Muscle of back (tissue), 11 donors: ENCODE data around the gene HTR6. TPM values are rescaled to one million over a fixed set of nuclear protein-coding genes. Genes with fewer than 3 reads are reported as not detected.

Experiments used
- DNase-seq, 3 donors: peaks; one replicate each; pipeline versions ENCODE4 v3.0.0 to v3.0.0-alpha.2; 2013
- polyA plus RNA-seq, 10 donors: library from polyadenylated mRNA; unstranded; fragments of 120-200 nt; gene quantifications; one replicate each; pipeline ENCODE4 v1.2.1, GENCODE V29; 2013; ENCODE audit not compliant: insufficient read length in 10 of 10

The HTR6 gene
- polyA plus RNA-seq, 10 donors = not detected

DNA sequence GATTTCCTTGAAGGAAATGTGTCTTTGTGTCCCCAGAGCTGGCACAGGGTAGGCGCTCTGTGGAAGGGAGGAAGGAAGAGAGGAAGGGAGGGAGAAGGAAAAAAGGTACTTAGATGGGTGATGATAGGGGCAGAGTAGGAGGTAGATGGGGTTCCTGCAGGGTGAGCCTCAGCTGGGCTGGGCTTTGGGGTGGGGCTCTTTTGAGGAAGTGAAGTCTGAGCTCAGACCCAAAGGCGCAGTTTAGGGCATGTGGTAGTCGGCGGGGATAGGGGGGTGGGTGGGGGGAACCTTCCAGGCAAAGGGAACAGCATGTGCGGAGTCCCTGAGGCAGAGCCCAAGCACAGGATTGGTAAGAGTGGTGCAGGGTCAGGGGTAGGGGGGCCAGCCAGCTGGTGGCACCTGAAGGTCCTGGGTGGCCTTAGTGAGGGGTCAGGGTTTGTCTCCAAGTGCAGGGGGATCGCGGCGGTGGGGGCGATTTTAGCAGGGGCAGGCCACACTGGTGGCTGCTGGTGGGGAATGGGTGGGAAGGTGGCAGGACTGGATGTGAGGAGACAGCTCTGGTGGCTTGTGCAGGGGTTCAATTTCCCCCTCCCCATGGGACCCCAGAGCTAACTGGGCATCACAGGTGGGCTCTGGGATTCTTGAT, 8.4 kb upstream of the HTR6 start:
- no peak for DNase-seq

DNA sequence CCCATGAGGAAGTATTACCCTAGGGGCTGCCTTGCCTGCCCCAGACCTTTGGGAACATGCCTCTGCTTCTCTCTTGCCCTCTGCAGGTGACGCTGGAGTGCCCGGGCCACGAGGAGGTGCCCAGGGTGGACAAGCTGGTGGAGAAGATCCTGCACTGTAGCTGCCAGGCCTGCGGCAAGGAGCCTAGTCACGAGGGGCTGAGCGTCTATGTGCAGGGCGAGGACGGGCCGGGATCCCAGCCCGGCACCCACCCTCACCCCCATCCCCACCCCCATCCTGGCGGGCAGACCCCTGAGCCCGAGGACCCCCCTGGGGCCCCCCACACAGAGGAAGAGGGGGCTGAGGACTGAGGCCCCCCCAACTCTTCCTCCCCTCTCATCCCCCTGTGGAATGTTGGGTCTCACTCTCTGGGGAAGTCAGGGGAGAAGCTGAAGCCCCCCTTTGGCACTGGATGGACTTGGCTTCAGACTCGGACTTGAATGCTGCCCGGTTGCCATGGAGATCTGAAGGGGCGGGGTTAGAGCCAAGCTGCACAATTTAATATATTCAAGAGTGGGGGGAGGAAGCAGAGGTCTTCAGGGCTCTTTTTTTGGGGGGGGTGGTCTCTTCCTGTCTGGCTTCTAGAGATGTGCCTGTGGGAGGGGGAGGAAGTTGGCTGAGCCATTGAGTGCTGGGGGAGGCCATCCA, 7.8 kb upstream of the HTR6 start:
- no peak for DNase-seq

DNA sequence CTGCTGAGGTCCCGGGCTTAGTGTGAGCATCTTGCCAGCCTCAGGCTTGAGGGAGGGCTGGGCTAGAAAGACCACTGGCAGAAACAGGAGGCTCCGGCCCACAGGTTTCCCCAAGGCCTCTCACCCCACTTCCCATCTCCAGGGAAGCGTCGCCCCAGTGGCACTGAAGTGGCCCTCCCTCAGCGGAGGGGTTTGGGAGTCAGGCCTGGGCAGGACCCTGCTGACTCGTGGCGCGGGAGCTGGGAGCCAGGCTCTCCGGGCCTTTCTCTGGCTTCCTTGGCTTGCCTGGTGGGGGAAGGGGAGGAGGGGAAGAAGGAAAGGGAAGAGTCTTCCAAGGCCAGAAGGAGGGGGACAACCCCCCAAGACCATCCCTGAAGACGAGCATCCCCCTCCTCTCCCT, 7.2 kb upstream of the HTR6 start:
- DNase-seq = no peak

DNA sequence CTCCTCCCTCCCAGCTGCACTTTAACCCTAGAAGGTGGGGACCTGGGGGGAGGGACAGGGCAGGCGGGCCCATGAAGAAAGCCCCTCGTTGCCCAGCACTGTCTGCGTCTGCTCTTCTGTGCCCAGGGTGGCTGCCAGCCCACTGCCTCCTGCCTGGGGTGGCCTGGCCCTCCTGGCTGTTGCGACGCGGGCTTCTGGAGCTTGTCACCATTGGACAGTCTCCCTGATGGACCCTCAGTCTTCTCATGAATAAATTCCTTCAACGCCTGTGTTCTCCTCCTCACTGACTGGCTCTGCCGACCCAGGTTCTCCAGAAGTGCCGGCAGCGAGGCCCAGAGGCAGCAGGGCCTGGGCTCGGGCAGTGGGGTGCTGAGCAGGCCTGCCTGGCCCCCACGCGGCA, 6.5 kb upstream of the HTR6 start:
- DNase-seq = no peak

DNA sequence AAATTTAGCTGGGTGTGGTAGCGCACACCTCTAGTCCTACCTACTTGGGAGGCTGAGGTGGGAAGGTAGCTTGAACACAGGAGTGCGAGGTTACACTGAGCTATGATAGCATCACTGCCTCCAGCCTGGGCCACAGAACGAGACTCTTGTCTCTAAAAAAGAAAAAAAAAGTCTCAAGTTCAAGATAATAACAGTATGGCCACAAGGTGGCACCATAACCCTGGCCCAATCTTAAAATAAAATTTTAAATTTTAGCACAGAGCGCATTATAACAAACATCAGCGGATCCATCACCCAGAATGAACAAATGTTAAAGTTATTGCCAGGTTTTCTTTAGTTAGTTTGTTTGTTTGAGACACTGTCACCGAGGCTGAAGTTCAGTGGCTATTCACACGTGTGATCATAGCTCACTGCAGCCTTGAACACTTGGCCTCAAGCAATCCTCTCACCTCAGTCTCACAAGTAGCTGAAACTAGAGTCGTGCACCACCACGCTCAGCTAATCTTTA, 2.9 kb upstream of the HTR6 start:
- peak in 2 of 3 donors; percentile 63 to 74 for DNase-seq

DNA sequence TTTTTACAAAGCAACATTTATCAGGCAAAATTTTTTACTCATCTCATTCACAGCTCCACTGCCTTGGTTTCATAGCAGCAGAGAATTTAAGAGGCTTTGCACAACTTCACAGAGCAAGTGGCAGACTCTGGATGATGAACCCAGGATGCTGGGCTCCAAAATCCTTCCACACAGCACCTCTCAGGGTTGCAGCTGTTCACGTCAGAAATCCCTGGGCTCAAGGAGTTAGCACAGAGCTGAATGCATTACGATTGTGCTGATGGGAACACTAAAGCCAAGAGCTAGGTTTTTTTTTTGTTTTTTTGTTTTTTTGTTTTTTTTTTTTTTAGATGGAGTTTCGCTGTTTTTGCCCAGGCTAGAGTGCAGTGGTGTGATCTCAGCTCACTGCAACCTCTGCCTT, 2.4 kb upstream of the HTR6 start:
- DNase-seq = no peak

DNA sequence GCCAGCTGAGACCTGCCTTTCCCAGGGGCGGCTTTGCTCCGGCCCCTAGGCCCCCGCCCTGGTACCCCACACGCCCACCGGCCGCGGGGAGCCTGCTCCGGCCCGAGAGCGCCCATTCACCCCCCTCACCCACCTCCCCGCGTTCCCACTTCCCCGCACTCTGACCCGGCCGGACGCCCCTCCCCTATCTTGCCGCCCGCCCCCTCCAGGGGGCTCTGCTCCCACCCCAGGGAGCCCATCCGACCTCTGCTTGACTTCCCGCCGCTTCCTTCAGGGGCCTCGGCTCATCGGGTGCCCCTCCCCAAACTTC, 466 bp downstream of the HTR6 start:
- no peak for DNase-seq

DNA sequence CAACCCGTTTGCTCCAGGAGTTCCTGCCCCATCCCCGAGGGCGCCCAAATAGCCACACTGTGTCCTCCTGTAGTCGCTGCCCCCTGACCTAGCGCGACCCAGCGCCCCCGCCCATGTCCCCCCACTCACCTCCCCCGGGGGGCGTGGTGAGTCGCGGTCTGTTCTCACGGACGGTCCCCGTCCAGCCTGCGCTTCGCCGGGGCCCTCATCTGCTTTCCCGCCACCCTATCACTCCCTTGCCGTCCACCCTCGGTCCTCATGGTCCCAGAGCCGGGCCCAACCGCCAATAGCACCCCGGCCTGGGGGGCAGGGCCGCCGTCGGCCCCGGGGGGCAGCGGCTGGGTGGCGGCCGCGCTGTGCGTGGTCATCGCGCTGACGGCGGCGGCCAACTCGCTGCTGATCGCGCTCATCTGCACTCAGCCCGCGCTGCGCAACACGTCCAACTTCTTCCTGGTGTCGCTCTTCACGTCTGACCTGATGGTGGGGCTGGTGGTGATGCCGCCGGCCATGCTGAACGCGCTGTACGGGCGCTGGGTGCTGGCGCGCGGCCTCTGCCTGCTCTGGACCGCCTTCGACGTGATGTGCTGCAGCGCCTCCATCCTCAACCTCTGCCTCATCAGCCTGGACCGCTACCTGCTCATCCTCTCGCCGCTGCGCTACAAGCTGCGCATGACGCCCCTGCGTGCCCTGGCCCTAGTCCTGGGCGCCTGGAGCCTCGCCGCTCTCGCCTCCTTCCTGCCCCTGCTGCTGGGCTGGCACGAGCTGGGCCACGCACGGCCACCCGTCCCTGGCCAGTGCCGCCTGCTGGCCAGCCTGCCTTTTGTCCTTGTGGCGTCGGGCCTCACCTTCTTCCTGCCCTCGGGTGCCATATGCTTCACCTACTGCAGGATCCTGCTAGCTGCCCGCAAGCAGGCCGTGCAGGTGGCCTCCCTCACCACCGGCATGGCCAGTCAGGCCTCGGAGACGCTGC, 1.1 kb downstream of the HTR6 start:
- no peak for DNase-seq

DNA sequence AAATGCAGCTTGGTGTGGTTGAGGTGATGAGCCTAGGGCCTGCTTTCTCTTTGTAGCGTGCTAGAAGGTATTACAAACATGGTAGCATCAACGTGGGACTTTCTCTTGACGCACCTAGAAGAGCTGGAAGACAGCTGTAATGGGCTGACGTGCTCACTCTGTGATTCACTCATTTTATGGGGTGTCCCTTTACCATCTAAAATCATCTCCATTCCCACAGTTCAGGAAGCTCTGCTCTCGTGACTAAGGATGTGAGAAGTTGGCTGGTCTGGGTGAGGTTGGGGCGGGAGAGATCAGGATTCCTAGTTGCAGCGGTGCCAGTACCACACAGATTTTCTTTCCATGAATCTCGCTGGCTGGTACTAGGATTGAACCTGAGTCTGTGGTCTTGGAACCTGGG, 4.2 kb downstream of the HTR6 start:
- no peak for DNase-seq

DNA sequence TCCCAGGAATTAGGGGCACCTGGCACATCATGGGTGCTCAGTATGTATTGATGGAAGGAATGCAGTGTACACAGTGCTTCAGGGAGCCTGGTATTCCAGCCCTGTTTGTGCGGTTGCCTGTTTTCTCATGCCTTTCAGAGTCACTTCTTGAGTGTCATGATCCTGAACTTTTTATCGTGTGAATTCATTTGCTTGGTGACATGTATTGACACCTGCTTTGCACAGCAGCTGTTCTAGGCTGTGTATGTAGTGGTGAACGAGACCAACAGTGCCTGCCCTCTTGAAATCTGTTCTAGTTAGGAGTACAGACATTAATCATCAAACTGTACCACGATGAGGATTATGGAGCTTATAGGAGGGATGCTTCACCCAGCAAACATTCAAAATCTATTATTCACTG, 6.1 kb downstream of the HTR6 start:
- DNase-seq = no peak

DNA sequence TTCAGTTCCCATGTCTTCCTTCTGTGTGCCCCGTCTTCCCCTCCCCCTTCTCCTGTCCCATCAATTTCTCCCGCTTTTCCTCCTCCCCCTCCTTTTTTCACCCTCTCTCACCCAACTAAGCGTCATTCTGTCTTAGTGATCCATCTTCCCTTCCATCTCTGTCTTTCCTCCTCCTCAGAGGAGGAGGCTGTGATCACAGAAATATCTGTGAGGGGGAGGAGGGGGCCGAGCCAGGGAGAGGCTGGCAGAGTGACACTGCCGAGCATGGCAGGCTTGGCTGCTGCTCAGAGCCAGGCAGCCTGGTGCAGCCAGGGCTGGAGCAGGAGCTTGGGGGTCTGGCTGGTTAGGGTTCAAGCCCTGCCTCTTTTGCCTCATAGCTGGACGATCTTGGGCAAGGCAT, 7.6 kb downstream of the HTR6 start:
- DNase-seq = no peak

DNA sequence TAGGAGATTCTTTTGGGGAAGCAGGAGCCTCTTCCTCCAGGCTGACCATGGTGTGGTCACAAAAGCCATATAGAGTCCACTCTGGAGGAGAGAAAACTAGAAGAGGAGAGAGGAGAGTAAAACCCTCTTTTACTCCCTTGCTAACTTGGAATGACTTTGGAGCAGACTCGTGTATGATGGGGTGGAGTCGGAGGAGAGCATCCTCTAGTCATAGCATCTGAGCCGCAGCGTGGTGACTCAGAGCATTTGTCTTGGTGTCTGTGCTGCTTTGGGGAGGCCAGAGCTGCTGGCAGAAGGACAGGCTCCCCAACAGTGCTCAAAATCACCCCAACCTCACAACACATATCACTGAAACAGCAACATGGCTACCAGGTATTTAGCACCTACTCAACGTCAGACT, 11.1 kb downstream of the HTR6 start:
- no peak for DNase-seq

DNA sequence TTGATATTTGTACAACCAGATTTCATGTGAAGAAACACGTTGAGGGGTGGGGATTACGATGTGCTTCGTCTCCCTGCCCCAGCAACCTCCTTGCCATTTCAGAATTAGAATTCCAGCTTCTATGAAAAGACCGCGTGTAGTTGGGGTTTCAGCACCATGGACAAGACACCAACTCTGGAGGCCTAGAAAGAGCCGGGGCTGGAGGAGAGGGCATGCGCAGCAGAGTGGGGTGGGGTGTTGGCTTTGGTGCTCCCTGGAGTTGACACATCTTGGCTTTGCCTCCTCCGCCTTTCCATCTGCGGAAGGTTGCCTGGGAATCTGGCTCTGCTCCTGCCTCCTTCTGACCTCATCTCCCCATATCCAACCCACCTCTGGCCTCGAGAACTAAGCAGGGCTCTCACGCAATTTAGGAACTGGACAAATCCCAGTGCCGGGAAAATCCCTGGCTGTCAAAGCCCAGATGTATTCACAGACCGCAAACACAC, 11.8 kb downstream of the HTR6 start:
- peak; percentile 45 to 86 (median 78) for DNase-seq

DNA sequence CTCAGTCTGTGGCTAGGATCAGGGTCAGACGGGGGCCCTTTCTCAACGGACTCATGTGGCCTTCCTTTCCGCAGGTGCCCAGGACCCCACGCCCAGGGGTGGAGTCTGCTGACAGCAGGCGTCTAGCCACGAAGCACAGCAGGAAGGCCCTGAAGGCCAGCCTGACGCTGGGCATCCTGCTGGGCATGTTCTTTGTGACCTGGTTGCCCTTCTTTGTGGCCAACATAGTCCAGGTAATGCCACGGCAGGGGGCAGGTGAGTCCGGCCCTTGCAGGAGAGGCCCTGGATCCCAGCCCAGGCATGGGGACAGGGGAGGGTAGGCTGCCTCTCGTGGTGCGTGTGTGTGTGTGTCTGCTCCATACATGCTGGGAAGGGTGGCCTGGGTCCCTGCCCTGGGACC, 13.8 kb downstream of the HTR6 start:
- no peak for DNase-seq

DNA sequence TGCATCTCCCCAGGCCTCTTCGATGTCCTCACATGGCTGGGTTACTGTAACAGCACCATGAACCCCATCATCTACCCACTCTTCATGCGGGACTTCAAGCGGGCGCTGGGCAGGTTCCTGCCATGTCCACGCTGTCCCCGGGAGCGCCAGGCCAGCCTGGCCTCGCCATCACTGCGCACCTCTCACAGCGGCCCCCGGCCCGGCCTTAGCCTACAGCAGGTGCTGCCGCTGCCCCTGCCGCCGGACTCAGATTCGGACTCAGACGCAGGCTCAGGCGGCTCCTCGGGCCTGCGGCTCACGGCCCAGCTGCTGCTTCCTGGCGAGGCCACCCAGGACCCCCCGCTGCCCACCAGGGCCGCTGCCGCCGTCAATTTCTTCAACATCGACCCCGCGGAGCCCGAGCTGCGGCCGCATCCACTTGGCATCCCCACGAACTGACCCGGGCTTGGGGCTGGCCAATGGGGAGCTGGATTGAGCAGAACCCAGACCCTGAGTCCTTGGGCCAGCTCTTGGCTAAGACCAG, 14.3 kb downstream of the HTR6 start:
- DNase-seq = no peak

DNA sequence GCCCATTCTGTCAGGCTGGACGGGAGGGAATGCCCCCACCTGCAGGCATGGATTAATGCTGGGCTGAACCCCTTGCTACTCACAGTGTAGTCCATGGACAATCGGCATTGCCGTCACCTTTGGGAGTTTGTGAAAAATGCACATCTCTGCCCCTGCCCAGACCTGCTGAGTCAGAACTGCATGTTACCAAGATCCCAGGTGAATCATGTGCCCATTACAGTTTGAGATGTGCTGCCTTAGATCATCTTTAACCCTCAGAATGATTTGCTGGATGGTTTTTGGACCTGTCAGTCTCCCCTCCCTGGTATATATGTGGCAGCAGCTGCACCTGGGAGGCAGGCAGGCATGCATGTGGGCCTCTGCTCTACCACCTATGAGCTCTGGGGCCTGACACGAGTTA, 15.0 kb downstream of the HTR6 start:
- DNase-seq = no peak

DNA sequence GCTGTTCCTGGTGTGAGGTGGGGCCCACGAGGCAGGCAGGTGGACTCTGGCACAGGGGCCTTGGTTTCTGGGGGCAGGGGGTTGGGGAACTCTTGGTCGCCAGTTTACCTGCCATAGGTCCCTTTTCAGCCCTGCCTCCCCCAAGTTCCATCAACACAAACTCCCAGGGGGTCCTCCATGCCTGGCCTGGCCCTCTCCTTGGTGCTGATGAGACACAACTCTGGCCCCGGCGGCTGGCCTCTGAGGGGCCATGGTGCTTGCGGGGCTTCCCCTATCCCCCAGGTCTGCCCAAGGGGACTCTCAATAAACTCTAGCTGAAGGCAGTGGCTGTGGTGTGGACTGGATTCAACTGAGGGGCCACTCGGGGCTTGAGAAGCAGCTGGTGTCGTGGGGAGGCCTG, 16.0 kb downstream of the HTR6 start:
- no peak for DNase-seq

DNA sequence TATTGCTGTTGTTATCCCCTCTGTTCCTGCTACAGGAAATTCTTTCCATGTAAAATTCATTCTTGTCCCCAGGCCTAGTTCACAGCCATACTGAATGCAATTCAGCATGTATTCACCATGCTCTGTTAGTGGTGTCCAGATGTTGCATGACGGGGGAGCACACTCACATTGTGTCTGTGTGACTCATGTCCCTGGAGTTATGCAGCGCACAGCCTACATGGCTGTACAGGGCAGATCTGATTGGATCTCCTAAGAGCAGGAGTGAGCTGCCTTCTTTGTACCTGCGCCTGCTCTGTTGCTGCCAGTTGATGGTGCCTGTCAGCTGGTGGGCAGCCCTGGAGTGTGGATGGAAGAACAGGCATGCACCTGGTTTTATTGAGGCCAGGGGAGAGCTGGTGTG, 17.6 kb downstream of the HTR6 start:
- DNase-seq = peak in 2 of 3 donors; percentile 53 to 64

DNA sequence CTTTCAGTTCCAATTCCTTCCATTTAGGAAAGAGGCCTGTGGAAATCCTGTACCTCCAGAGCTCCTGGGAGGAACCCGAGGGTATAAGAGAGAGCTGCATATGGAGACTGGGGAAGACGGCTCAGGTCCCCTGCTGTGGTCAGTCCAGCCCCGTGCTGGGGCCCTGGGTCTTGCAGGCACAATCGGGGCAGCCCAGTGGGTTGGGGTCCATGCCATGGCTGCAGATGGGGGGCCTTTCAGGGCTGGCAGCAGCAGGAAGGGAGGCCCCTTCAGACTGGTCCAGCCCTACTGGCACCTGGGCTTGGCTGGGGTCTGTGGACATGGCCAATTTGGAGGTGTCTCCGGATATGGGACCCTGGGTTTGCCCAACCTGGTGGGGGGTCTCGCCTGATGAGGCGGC, 18.2 kb downstream of the HTR6 start:
- DNase-seq = no peak

DNA sequence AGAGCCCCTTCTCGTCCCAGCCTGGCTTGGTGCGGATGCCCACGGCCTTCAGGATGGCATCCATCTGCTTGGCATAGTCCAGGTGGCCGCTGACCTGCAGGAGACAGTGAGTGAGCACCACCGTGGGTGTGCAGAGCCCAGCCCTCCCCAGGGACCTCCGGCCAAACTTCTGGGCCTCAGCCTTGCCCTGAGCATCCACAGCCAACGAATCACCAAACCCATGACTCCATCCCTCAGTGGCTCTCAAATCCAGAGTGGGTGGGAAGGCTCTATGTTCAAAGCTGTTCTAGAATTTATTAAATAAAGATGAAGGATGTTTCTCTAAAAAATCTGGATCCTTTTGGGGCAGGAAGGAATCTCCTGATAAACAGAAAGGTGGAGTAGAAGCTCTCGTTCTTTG, 18.7 kb downstream of the HTR6 start:
- DNase-seq = no peak

DNA sequence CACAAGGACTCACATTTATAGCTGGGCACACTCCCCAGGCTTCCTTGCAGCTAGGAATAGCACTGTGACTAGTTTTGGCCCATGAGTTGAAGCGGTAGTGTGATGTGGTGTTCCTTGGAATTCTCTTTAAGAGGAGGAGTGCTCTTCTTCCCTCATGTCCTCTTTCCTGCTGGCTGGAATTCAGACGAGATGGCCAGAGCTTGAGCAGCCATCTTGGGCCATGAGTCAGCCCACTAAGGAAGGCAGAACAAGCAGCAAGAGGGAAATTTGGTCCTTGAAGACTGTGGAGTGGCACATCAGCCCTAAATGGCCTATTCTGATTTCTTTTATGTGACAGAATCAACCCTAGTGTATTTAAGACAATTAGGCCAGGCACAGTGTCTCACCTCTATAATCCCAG, 20.0 kb downstream of the HTR6 start:
- DNase-seq = no peak

DNA sequence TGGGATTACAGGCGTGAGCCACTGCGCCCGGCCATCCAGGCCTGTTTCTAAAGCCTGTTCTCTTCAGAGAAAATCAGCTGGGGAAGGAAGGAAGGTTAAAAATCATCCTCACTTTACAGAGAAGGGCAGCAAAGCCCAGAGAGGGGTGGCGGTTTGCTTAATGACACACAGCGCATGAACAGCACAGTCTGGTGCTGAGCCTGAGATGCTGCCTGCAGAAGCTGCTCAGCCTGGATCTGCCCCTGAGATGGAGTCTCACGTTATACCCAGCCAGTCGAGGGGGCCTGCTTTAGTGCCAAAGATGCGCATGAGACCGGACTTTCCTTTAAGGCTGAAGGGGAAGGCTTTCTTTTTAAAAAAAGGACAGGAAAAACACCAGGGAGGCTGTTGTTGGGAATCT, 21.3 kb downstream of the HTR6 start:
- DNase-seq = no peak
